Adrenal gland (tissue), 5 donors: ENCODE data around the gene ICE1.

ENCODE experiments used
- CTCF ChIP-seq, 6 experiments: fragments of 450-650 bp in 4 of 6; fragments of 200-600 bp in 2 of 6; sonication (generic) in 1 of 6; IDR thresholded peaks; 1 replicate in 5 of 6; 2 replicates in 1 of 6; pipeline versions ENCODE4 v1.5.1 to v1.8.0; 2016 to 2021; ENCODE audit warnings: antibody characterized with exemption in 6 of 6, mild to moderate bottlenecking in 2 of 6, moderate library complexity in 1 of 6
- POLR2A ChIP-seq, 2 donors: fragments of 450-650 bp; IDR thresholded peaks; one replicate each; pipeline ENCODE4 v1.6.1; 2017; ENCODE audit warnings: antibody characterized with exemption in 2 of 2, mild to moderate bottlenecking in 2 of 2, moderate library complexity in 1 of 2
- donor health status: DM: no; HTN: no; CAD: no.

DNA sequence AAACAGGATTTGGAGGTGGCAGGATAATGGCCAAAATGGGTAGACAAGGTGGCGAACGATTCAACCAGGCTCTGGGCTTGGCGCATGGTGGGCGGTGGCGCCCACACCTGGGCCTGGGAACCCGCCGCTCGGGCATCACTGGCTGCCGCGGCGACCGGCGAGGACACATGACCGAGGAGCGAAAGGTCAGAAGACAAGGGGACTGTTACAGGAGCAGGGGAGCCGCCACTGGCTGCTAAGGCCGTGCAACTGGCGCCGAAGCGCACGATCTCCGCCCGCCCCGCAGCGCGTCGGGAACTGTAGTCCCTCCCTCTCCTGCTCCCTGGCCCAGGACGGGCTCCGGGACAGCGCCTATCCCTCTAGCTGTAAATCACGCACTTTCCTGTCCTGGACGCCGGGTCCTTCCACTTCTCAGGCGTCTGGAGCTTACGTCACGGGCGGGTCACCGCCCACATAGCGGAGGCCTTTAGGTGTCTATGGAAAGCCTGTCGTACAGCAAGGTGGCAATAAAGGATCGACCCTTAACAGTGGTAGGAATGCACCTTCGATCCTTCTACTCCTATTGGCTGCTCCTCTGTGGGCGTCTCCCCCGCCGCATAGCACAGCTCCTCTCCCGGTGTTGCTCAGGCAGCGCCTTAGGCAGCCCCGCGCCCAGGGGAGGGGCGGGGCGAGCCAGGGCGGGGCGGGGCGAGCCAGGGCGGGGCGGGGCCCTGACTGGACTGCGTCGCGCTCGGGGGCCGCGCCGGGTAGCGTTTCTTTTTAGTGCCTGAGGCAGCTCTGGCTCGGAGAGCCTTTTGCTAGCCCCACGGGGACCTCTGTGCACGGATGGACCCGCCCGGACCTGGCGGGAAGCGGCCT lies at the start of gene ICE1:
- TF ChIP-seq CTCF (IDR thresholded peaks at IDR 0.05) = peak in 1 of 6 experiments; percentile 3
- peak; percentile 65 to 84 for TF ChIP-seq POLR2A (IDR thresholded peaks at IDR 0.05)
